Measurements from ENCODE around the gene CDYL2. TPM values are rescaled to one million over a fixed set of nuclear protein-coding genes. Genes with fewer than 3 reads are reported as not detected.
"Not testable (repeated sequence)": the region's sequence is repeated elsewhere in the genome, so short reads cannot be mapped to it uniquely, and the experiment has no call there.

Gene CDYL2
- total RNA-seq, 1 experiment from 2014 or later, result 7.1 TPM

DNA sequence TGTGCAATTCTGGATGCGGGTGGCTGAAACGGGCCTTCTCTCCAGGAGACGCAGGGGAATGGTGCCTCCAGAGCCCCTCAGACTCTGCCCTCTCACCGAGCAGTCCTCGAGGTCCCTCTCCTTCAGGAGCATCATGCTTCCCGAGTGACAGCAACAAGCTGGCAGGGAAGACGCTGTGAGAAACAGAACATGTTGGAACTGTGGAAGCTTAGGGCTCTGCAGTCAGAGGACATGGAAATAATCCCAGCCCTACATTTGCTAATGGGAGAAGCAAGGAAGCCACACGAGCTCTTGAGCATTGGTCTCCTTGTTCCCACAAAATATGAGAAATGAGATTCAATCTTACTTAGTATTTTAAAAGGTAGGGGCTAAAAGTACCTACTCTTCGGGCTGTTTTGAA is 148.6 kb downstream of the CDYL2 start:
- ChIA-PET CTCF (interaction anchor here (1.9 kb wide), 1 partner anchor 170 kb away, joined by 4 read pairs; no protein-coding TSS in a partner anchor), POLR2A (no interaction called here)
- H3K36me3 Mint-ChIP-seq (ENCODE audit: insufficient read depth, unreplicated experiment), result peaks cover 11% of the 10 kb centered on the region
- TF ChIP-seq, protein P1, sequence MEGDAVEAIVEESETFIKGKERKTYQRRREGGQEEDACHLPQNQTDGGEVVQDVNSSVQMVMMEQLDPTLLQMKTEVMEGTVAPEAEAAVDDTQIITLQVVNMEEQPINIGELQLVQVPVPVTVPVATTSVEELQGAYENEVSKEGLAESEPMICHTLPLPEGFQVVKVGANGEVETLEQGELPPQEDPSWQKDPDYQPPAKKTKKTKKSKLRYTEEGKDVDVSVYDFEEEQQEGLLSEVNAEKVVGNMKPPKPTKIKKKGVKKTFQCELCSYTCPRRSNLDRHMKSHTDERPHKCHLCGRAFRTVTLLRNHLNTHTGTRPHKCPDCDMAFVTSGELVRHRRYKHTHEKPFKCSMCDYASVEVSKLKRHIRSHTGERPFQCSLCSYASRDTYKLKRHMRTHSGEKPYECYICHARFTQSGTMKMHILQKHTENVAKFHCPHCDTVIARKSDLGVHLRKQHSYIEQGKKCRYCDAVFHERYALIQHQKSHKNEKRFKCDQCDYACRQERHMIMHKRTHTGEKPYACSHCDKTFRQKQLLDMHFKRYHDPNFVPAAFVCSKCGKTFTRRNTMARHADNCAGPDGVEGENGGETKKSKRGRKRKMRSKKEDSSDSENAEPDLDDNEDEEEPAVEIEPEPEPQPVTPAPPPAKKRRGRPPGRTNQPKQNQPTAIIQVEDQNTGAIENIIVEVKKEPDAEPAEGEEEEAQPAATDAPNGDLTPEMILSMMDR (IDR thresholded peaks at IDR 0.05; ENCODE audit: unreplicated experiment), result no peak
- no peak overlapping the region for H3K4me3 Mint-ChIP-seq (ENCODE audit: unreplicated experiment)
- H3K4me1 Mint-ChIP-seq (ENCODE audit: insufficient read depth, unreplicated experiment), result no peaks in the 10 kb centered on the region
- BruUV-seq (replicated peaks), result no TSS peak
- H3K27ac Mint-ChIP-seq (ENCODE audit: low read depth, unreplicated experiment), result no peak overlapping the region
- intact Hi-C loops (cut with micrococcal nuclease), result no loop called here
- H3K9me3 Mint-ChIP-seq (ENCODE audit: unreplicated experiment), result peaks cover 8% of the 10 kb centered on the region
- H3K27me3 Mint-ChIP-seq (ENCODE audit: insufficient read depth, unreplicated experiment), result no peaks in the 10 kb centered on the region
- DNase-seq (ENCODE audit: unreplicated experiment), result no peak

DNA sequence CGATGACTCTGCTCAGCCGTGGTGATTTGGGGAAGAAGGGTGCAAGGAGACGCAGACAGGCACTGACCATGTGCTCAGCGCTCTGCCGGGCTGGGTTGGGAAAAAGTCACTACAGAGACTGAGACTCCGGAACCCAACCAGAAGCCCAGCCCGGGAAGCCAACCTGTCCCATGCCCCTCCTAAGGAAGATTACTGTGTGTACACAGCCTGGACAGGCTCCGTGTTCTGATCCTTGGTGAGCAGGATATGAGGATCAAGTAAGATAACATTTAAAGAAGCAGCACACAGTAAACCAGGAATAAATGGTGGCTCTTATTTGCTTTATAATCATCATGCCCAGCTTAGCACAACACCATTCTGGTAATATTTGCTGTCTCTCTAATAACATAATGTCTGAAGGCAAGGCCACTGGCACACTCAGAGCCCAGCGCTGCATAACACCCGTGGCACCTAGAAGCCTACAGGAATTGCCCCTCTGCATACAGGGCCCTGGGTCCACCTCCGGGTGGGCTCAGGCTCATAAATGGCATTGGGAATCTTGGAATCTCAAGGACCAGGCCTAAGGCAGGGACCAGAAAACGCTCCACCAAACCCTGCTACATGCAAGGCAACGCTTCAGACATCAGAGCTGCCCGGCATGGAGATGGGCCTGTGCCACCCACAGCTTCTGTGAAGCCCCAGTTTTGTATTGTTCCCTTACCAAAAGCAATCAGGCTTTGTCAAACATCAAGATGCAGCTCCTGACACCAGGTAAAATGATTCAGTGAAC is 150.1 kb downstream of the CDYL2 start:
- no peak overlapping the region for H3K4me3 Mint-ChIP-seq (ENCODE audit: unreplicated experiment)

DNA sequence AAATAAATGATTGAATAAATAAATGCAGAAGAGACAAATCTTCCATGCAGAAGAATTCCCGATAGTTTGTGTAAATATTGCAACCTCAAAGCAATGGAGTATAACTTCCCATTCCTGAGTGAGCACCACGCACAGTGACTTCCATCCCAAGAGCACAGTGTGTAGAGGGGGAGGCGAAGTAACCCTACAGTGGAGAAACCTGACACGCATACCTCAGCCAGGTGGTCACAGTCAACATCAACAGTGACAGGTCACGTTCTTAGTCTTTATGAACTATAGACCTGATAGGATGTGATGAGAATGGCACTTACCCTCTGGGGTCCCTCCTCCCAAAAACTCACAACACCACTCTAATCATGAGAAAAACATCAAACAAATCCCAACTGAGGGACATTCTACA is 152.0 kb downstream of the CDYL2 start:
- H3K9me3 Mint-ChIP-seq (ENCODE audit: unreplicated experiment), result peaks cover 24% of the 10 kb centered on the region
- no peak overlapping the region for H3K4me3 Mint-ChIP-seq (ENCODE audit: unreplicated experiment)
- H3K4me1 Mint-ChIP-seq (ENCODE audit: insufficient read depth, unreplicated experiment), result no peaks in the 10 kb centered on the region
- no peaks in the 10 kb centered on the region for H3K27me3 Mint-ChIP-seq (ENCODE audit: insufficient read depth, unreplicated experiment)
- TF ChIP-seq, protein P1 (IDR thresholded peaks at IDR 0.05; ENCODE audit: unreplicated experiment), result no peak
- intact Hi-C loops (cut with micrococcal nuclease), result no loop called here
- DNase-seq (ENCODE audit: unreplicated experiment), result no peak
- no peak overlapping the region for H3K27ac Mint-ChIP-seq (ENCODE audit: low read depth, unreplicated experiment)
- H3K36me3 Mint-ChIP-seq (ENCODE audit: insufficient read depth, unreplicated experiment), result peaks cover 11% of the 10 kb centered on the region
- BruUV-seq (replicated peaks), result no TSS peak
- POLR2A ChIA-PET, result no interaction called here
- CTCF ChIA-PET, result no interaction called here

More for the DNA sequence above, 150.1 kb downstream of the CDYL2 start:
- DNase-seq (ENCODE audit: unreplicated experiment), result no peak
- H3K27ac Mint-ChIP-seq (ENCODE audit: low read depth, unreplicated experiment), result no peak overlapping the region
- ChIA-PET POLR2A (no interaction called here), CTCF (no interaction called here)
- H3K27me3 Mint-ChIP-seq (ENCODE audit: insufficient read depth, unreplicated experiment), result no peaks in the 10 kb centered on the region
- H3K36me3 Mint-ChIP-seq (ENCODE audit: insufficient read depth, unreplicated experiment), result peaks cover 11% of the 10 kb centered on the region
- peaks cover 15% of the 10 kb centered on the region for H3K9me3 Mint-ChIP-seq (ENCODE audit: unreplicated experiment)
- TF ChIP-seq, protein P1 (IDR thresholded peaks at IDR 0.05; ENCODE audit: unreplicated experiment), result no peak
- intact Hi-C loops (cut with micrococcal nuclease), result no loop called here
- no peaks in the 10 kb centered on the region for H3K4me1 Mint-ChIP-seq (ENCODE audit: insufficient read depth, unreplicated experiment)
- no TSS peak for BruUV-seq (replicated peaks)

GRCh38 chr16:80650281-80650680 is 154.1 kb downstream of the CDYL2 start:
- peaks cover 24% of the 10 kb centered on the region for H3K9me3 Mint-ChIP-seq (ENCODE audit: unreplicated experiment)
- H3K27me3 Mint-ChIP-seq (ENCODE audit: insufficient read depth, unreplicated experiment); DNase-seq (ENCODE audit: unreplicated experiment); H3K27ac Mint-ChIP-seq (ENCODE audit: low read depth, unreplicated experiment); H3K4me1 Mint-ChIP-seq (ENCODE audit: insufficient read depth, unreplicated experiment); BruUV-seq (replicated peaks); H3K4me3 Mint-ChIP-seq (ENCODE audit: unreplicated experiment); H3K36me3 Mint-ChIP-seq (ENCODE audit: insufficient read depth, unreplicated experiment); intact Hi-C loops (cut with micrococcal nuclease); CTCF ChIA-PET: not testable (repeated sequence)
- POLR2A ChIA-PET, result interaction anchor here (0.7 kb wide), 1 partner anchor 14 kb away, joined by 3 read pairs; no protein-coding TSS in a partner anchor

Measured in MCF 10A (cell line).